Measurements from ENCODE around the gene COL16A1. TPM values are rescaled to one million over a fixed set of nuclear protein-coding genes. Genes with fewer than 3 reads are reported as not detected.
A peak's percentile ranks its signal among the peaks of the same experiment; 100 is the strongest.

Gene COL16A1
- total and polyA plus RNA-seq, 2 of the 13 experiments (the other 11 are each of a cell fraction or from before 2014, with no cell fraction given): 4.3 to 12.2 TPM

GRCh38 chr1:31644560-31645273, 59.1 kb downstream of the COL16A1 start, which contains the start of gene PEF1 (continued):
- TF ChIP-seq PBX2 (CRISPR knock-in tag; IDR thresholded peaks at IDR 0.05) (peak; percentile 98), ZNF484 (CRISPR knock-in tag; IDR thresholded peaks at IDR 0.05; ENCODE audit: borderline replicate concordance, low read depth) (0 out of 2 replicates have a peak, but pooled peaks have one; percentile 74), SOX5 (CRISPR knock-in tag; IDR thresholded peaks at IDR 0.05; ENCODE audit: borderline replicate concordance) (no peak; the same call in 1 of the 2 replicates), ZNF501 (CRISPR knock-in tag; IDR thresholded peaks at IDR 0.05) (peak; percentile 74; the same call in 1 of the 2 replicates), ONECUT2 (CRISPR knock-in tag; IDR thresholded peaks at IDR 0.05) (no peak), ZNF670 (CRISPR knock-in tag; IDR thresholded peaks at IDR 0.05; ENCODE audit: borderline replicate concordance) (peak; percentile 38; the same call in 1 of the 2 replicates), TOE1 (CRISPR knock-in tag; IDR thresholded peaks at IDR 0.05) (0 out of 2 replicates have a peak, but pooled peaks have one; percentile 22), CEBPB (IDR thresholded peaks at IDR 0.05; ENCODE audit: borderline replicate concordance, low read depth, low read length) (peak; percentile 61), ZBTB21 (CRISPR knock-in tag; IDR thresholded peaks at IDR 0.05) (peak; percentile 100), CEBPG (CRISPR knock-in tag; IDR thresholded peaks at IDR 0.05) (peak; percentile 33; the same call in 1 of the 2 replicates), KLF13 (CRISPR knock-in tag; IDR thresholded peaks at IDR 0.05) (no peak), ATF7-NPFF (CRISPR knock-in tag; IDR thresholded peaks at IDR 0.05; ENCODE audit: low read depth) (peak; percentile 79), FOXA1 (IDR thresholded peaks at IDR 0.05) (no peak), FOXA1 (CRISPR knock-in tag; IDR thresholded peaks at IDR 0.05) (no peak), ZNF784 (CRISPR knock-in tag; IDR thresholded peaks at IDR 0.05; ENCODE audit: borderline replicate concordance) (peak; percentile 81; the same call in 1 of the 2 replicates), RBFOX2 (IDR thresholded peaks at IDR 0.05; ENCODE audit: low read depth, low read length) (peak; percentile 92), ZNF841 (CRISPR knock-in tag; IDR thresholded peaks at IDR 0.05; ENCODE audit: borderline replicate concordance) (no peak), ZNF781 (CRISPR knock-in tag; IDR thresholded peaks at IDR 0.05; ENCODE audit: borderline replicate concordance, not compliant biosample characterization) (no peak), SIX4 (CRISPR knock-in tag; IDR thresholded peaks at IDR 0.05) (no peak), RBM22 (optimal IDR thresholded peaks at IDR 0.05; ENCODE audit: low read length) (no peak), ZNF619 (CRISPR knock-in tag; IDR thresholded peaks at IDR 0.05) (no peak; the same call in 1 of the 2 replicates), MEIS1 (CRISPR knock-in tag; IDR thresholded peaks at IDR 0.05; ENCODE audit: borderline replicate concordance) (0 out of 2 replicates have a peak, but pooled peaks have one; percentile 62), MBNL3 (CRISPR knock-in tag; conservative IDR thresholded peaks at IDR 0.05) (no peak)
- TF ChIP-seq, protein P1, sequence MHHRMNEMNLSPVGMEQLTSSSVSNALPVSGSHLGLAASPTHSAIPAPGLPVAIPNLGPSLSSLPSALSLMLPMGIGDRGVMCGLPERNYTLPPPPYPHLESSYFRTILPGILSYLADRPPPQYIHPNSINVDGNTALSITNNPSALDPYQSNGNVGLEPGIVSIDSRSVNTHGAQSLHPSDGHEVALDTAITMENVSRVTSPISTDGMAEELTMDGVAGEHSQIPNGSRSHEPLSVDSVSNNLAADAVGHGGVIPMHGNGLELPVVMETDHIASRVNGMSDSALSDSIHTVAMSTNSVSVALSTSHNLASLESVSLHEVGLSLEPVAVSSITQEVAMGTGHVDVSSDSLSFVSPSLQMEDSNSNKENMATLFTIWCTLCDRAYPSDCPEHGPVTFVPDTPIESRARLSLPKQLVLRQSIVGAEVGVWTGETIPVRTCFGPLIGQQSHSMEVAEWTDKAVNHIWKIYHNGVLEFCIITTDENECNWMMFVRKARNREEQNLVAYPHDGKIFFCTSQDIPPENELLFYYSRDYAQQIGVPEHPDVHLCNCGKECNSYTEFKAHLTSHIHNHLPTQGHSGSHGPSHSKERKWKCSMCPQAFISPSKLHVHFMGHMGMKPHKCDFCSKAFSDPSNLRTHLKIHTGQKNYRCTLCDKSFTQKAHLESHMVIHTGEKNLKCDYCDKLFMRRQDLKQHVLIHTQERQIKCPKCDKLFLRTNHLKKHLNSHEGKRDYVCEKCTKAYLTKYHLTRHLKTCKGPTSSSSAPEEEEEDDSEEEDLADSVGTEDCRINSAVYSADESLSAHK (CRISPR knock-in tag; IDR thresholded peaks at IDR 0.05; ENCODE audit: borderline replicate concordance): no peak
- TF ChIP-seq, protein P2, sequence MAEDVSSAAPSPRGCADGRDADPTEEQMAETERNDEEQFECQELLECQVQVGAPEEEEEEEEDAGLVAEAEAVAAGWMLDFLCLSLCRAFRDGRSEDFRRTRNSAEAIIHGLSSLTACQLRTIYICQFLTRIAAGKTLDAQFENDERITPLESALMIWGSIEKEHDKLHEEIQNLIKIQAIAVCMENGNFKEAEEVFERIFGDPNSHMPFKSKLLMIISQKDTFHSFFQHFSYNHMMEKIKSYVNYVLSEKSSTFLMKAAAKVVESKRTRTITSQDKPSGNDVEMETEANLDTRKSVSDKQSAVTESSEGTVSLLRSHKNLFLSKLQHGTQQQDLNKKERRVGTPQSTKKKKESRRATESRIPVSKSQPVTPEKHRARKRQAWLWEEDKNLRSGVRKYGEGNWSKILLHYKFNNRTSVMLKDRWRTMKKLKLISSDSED (CRISPR knock-in tag; IDR thresholded peaks at IDR 0.05): no peak
